Measurements from ENCODE around the gene TRIM4.
"Not testable (repeated sequence)": the region's sequence is repeated elsewhere in the genome, so short reads cannot be mapped to it uniquely, and the experiment has no call there.

Gene TRIM4

GRCh38 chr7:99894738-99895137 is 24.6 kb downstream of the TRIM4 start:
- H3K27me3 ChIP-seq (ENCODE audit: insufficient read depth, low read length, poor library complexity, severe bottlenecking): no peaks in the 10 kb centered on the region
- no peak overlapping the region for H3K4me3 ChIP-seq (ENCODE audit: low read length, poor library complexity, severe bottlenecking)
- H3K79me2 ChIP-seq (ENCODE audit: insufficient read depth, low read length): no peaks in the 10 kb centered on the region
- H3K36me3 ChIP-seq (ENCODE audit: insufficient read depth, low read length): peaks cover 18% of the 10 kb centered on the region; the same call in 1 of the 2 replicates
- no peaks in the 10 kb centered on the region for H3F3A ChIP-seq (ENCODE audit: low read depth)
- no peak overlapping the region for H2AFZ ChIP-seq (ENCODE audit: low read length)
- no peaks in the 10 kb centered on the region for H3K9me3 ChIP-seq (ENCODE audit: insufficient read depth, low read depth, low read length)
- H3K9me2 ChIP-seq (replicated peaks; ENCODE audit: low read depth, low read length): no peaks in the 10 kb centered on the region
- H3K9ac ChIP-seq (ENCODE audit: low read depth, low read length, poor library complexity, severe bottlenecking): no peak overlapping the region
- TF ChIP-seq CTCF (conservative IDR thresholded peaks at IDR 0.05; ENCODE audit: low read length): no peak
- no peak for TF ChIP-seq EZH2phosphoT487 (IDR thresholded peaks at IDR 0.05; ENCODE audit: borderline replicate concordance)
- no peaks in the 10 kb centered on the region for H4K20me1 ChIP-seq (ENCODE audit: insufficient read depth, low read length, poor library complexity, severe bottlenecking)
- H3K4me2 ChIP-seq (ENCODE audit: low read depth, low read length, poor library complexity, severe bottlenecking): no peak overlapping the region
- H3K4me1 ChIP-seq (ENCODE audit: insufficient read depth, low read length, poor library complexity, severe bottlenecking): no peaks in the 10 kb centered on the region

- Histone ChIP-seq H3K27me3 (ENCODE audit: insufficient read depth, low read length, poor library complexity, severe bottlenecking) (no peaks in the 10 kb centered on the region), H3K79me2 (ENCODE audit: insufficient read depth, low read length) (no peaks in the 10 kb centered on the region), H3K9ac (ENCODE audit: low read depth, low read length, poor library complexity, severe bottlenecking) (no peak overlapping the region), H4K20me1 (ENCODE audit: insufficient read depth, low read length, poor library complexity, severe bottlenecking) (no peaks in the 10 kb centered on the region), H3K9me3 (ENCODE audit: insufficient read depth, low read depth, low read length) (no peaks in the 10 kb centered on the region), H3K4me2 (ENCODE audit: low read depth, low read length, poor library complexity, severe bottlenecking) (no peak overlapping the region), H3K4me1 (ENCODE audit: insufficient read depth, low read length, poor library complexity, severe bottlenecking) (no peaks in the 10 kb centered on the region), H3K9me2 (replicated peaks; ENCODE audit: low read depth, low read length) (no peaks in the 10 kb centered on the region), H2AFZ (ENCODE audit: low read length) (no peak overlapping the region), H3F3A (ENCODE audit: low read depth) (no peaks in the 10 kb centered on the region), H3K36me3 (ENCODE audit: insufficient read depth, low read length) (peaks cover 10% of the 10 kb centered on the region; the same call in 1 of the 2 replicates), H3K4me3 (ENCODE audit: low read length, poor library complexity, severe bottlenecking) (no peak overlapping the region)
- TF ChIP-seq EZH2phosphoT487 (IDR thresholded peaks at IDR 0.05; ENCODE audit: borderline replicate concordance) (no peak), CTCF (conservative IDR thresholded peaks at IDR 0.05; ENCODE audit: low read length) (no peak)
Measured at GRCh38 chr7:99893280-99893679, 26.1 kb downstream of the TRIM4 start.

GRCh38 chr7:99890348-99890747 is 29.0 kb downstream of the TRIM4 start:
- H3F3A ChIP-seq (ENCODE audit: low read depth); H3K79me2 ChIP-seq (ENCODE audit: insufficient read depth, low read length); H2AFZ ChIP-seq (ENCODE audit: low read length); H3K4me2 ChIP-seq (ENCODE audit: low read depth, low read length, poor library complexity, severe bottlenecking); H3K9me2 ChIP-seq (replicated peaks; ENCODE audit: low read depth, low read length); H3K4me3 ChIP-seq (ENCODE audit: low read length, poor library complexity, severe bottlenecking); H3K9ac ChIP-seq (ENCODE audit: low read depth, low read length, poor library complexity, severe bottlenecking); H4K20me1 ChIP-seq (ENCODE audit: insufficient read depth, low read length, poor library complexity, severe bottlenecking); H3K27me3 ChIP-seq (ENCODE audit: insufficient read depth, low read length, poor library complexity, severe bottlenecking); H3K4me1 ChIP-seq (ENCODE audit: insufficient read depth, low read length, poor library complexity, severe bottlenecking); H3K9me3 ChIP-seq (ENCODE audit: insufficient read depth, low read depth, low read length): not testable (repeated sequence)
- H3K36me3 ChIP-seq (ENCODE audit: insufficient read depth, low read length): peaks cover 10% of the 10 kb centered on the region; the same call in 1 of the 2 replicates

GRCh38 chr7:99888366-99888765 is 31.0 kb downstream of the TRIM4 start:
- not testable (repeated sequence) for H3K27me3 ChIP-seq (ENCODE audit: insufficient read depth, low read length, poor library complexity, severe bottlenecking); H4K20me1 ChIP-seq (ENCODE audit: insufficient read depth, low read length, poor library complexity, severe bottlenecking); H3K79me2 ChIP-seq (ENCODE audit: insufficient read depth, low read length); H3K9me2 ChIP-seq (replicated peaks; ENCODE audit: low read depth, low read length); H3K4me2 ChIP-seq (ENCODE audit: low read depth, low read length, poor library complexity, severe bottlenecking); H3K9ac ChIP-seq (ENCODE audit: low read depth, low read length, poor library complexity, severe bottlenecking); H3K4me1 ChIP-seq (ENCODE audit: insufficient read depth, low read length, poor library complexity, severe bottlenecking); H3K4me3 ChIP-seq (ENCODE audit: low read length, poor library complexity, severe bottlenecking); H3F3A ChIP-seq (ENCODE audit: low read depth); H3K9me3 ChIP-seq (ENCODE audit: insufficient read depth, low read depth, low read length); H2AFZ ChIP-seq (ENCODE audit: low read length)
- H3K36me3 ChIP-seq (ENCODE audit: insufficient read depth, low read length): peaks cover 10% of the 10 kb centered on the region; the same call in 1 of the 2 replicates
